ENCODE results near the gene KLK3.

Gene KLK3

GRCh38 chr19:50854636-50855410, at the start of gene KLK3:
Gene KLK3 (plus strand): TSS chr19:50854915. CDS start chr19:50854956, 41 bp downstream.
- TF ChIP-seq CTCF (IDR thresholded peaks at IDR 0.05): no peak

GRCh38 chr19:50808856-50809255, 45.9 kb upstream of the KLK3 start:
- no peak for TF ChIP-seq CTCF (IDR thresholded peaks at IDR 0.05)

GRCh38 chr19:50812474-50812873, 42.2 kb upstream of the KLK3 start:
- no peak for TF ChIP-seq CTCF (IDR thresholded peaks at IDR 0.05)

GRCh38 chr19:50814883-50815282, 39.8 kb upstream of the KLK3 start:
- TF ChIP-seq CTCF (IDR thresholded peaks at IDR 0.05): no peak

GRCh38 chr19:50815439-50815838, 39.3 kb upstream of the KLK3 start:
- no peak for TF ChIP-seq CTCF (IDR thresholded peaks at IDR 0.05)

GRCh38 chr19:50817941-50818858, 36.5 kb upstream of the KLK3 start:
- no peak for TF ChIP-seq CTCF (IDR thresholded peaks at IDR 0.05)

- TF ChIP-seq CTCF (IDR thresholded peaks at IDR 0.05): no peak
Measured at GRCh38 chr19:50818859-50819472, 35.7 kb upstream of the KLK3 start.
